Aorta (tissue), 5 donors: Measurements from ENCODE around the gene EVX2. TPM values are rescaled to one million over a fixed set of nuclear protein-coding genes. Genes with fewer than 3 reads are reported as not detected.
A peak's percentile ranks its signal among the peaks of the same experiment; 100 is the strongest.

Experiments used
- ATAC-seq: fragments of 200-7000 bp; cut with Tn5 transposase; one replicate; pipeline ENCODE4 v1.9.1; 2022; ENCODE audit warnings: moderate library complexity; ENCODE audit not compliant: low FRiP score
- DNase-seq, 2 donors: peaks; one replicate each; pipeline ENCODE4 v3.0.0-alpha.2; 2020
- H3K27ac ChIP-seq, 2 donors: one replicate each; pipeline ENCODE4 v1.5.1; 2013; ENCODE audit warnings: low read length in 2 of 2, mild to moderate bottlenecking in 2 of 2, moderate library complexity in 2 of 2, control low read depth in 1 of 2, inconsistent platforms in 1 of 2, low read depth in 1 of 2
- H3K27me3 ChIP-seq, 2 donors: one replicate each; pipeline ENCODE4 v1.6.1; 2013; ENCODE audit warnings: control low read depth in 1 of 2, low read length in 1 of 2, mild to moderate bottlenecking in 1 of 2, moderate library complexity in 1 of 2; ENCODE audit not compliant: insufficient read depth in 2 of 2, control insufficient read depth in 1 of 2
- H3K36me3 ChIP-seq, 2 donors: one replicate each; pipeline ENCODE4 v1.6.1; 2013; ENCODE audit warnings: control low read depth in 1 of 2, low read length in 1 of 2, mild to moderate bottlenecking in 1 of 2; ENCODE audit not compliant: insufficient read depth in 2 of 2, control insufficient read depth in 1 of 2
- H3K4me1 ChIP-seq, 2 donors: one replicate each; pipeline ENCODE4 v1.6.1; 2013; ENCODE audit warnings: low read length in 2 of 2, control low read depth in 1 of 2, mild to moderate bottlenecking in 1 of 2, moderate library complexity in 1 of 2; ENCODE audit not compliant: insufficient read depth in 2 of 2, control insufficient read depth in 1 of 2
- H3K4me3 ChIP-seq, 2 donors: one replicate each; pipeline ENCODE4 v1.5.1; 2013; ENCODE audit warnings: low read length in 2 of 2, control low read depth in 1 of 2, mild to moderate bottlenecking in 1 of 2
- H3K9me3 ChIP-seq: one replicate; pipeline ENCODE4 v1.6.1; 2013; ENCODE audit warnings: mild to moderate bottlenecking, low read length; ENCODE audit not compliant: control insufficient read depth
- WGBS, 2 donors: extraction: QIAGEN DNeasy Blood & Tissue Kit; methylation state at CpG; one replicate each; pipeline ENCODE4 v1.1.7; 2013; 5-methylcytosine and 5-hydroxymethylcytosine counted together
- intact Hi-C, 2 donors: fragments of 100-400 bp; cut with DNase I; formaldehyde crosslinking; loops; one replicate each; pipeline versions ENCODE4 v1.14.2 to v1.15.0; 2022
- polyA plus RNA-seq, 2 donors: library from polyadenylated mRNA; stranded (reverse); fragments of 200-250 nt; gene quantifications; one replicate each; pipeline ENCODE4 v1.2.3, GENCODE V29; 2013
- total RNA-seq, 2 donors: library from RNA; stranded (reverse); fragmentation: NEBNext Ultra II Directional; extraction: Animal tissue kit (Norgen Biotek cat#: 25700); gene quantifications; one replicate each; pipeline ENCODE4 v1.2.1, GENCODE V29; 2021
- donor health status: healthy with polysubstance abuse.
- donor health status: Bipolar disorder and iron deficiency.
- donor health status: DM: no; HTN: no; CAD: no.
- donor health status: DM: no; HTN: no; CAD: no.
- donor health status: DM: yes; HTN: yes; CAD: no.

The EVX2 gene
- total and polyA plus RNA-seq, 4 donors, result not detected

DNA sequence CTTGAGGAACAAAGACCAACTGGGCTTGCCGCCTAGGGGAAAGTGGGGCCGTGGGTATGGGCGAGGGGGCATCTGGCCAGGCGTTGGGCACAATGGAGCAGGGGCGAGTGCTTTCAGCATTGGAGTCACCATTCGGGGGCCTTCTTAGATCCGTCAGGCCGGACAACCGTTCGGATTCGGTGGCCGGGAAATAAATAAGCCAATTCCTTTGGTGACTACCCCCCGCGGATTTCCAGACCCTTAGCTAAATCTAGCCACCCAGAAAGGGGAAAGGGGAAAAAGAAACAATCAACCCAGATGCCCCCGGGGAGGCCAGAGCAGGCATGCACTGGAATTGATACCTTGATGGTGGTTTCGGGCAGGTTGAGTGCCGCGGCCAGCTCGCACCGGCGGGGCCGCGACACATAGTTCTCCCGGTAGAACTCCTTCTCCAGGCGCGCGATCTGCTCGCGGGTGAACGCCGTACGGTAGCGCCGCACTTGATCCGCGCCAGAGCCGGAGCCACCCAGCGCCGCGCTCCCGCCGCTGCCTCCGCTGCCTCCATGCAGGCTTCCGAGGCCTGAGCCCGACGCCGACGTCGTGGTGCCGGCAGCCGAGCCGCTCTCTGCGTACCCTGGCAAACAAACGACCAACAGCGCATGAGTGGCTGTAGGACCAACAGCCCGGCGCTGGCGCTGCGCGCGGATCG is 1.8 kb downstream of the EVX2 start:
- intact Hi-C loops, result loop anchor here in 1 of 2 donors (10.0 kb wide), 1 partner anchor 1747 kb away; the partner anchor contains the start of gene SP9
- no peak overlapping the region for H3K27ac ChIP-seq

DNA sequence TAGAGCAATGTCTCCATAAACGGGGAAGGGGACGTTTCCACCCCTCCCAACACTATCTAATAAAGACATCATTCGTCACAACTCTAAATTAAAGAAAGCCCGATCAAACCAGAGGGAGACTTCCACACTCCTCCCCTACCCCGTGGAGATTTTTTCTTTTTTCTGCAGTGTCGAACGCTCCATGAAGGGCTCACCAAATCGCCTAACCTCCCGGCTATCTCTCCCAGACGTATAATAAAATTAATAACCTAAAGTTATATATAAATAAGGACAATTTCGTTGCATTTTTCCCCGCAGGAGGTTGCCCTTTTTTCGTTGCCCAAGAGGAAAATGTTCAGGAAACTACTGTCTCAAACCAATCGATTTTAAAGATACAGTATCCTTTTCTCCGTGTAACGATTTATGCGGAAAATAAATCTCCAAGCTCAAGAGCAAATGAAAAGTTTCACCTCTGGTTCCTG is 2.4 kb downstream of the EVX2 start:
- no peak overlapping the region for H3K27ac ChIP-seq
- H3K27me3 ChIP-seq, result no peaks in the 10 kb centered on the region
- no peaks in the 10 kb centered on the region for H3K36me3 ChIP-seq
- intact Hi-C loops, result loop anchor here in 1 of 2 donors (10.0 kb wide), 1 partner anchor 1747 kb away; the partner anchor contains the start of gene SP9
- DNase-seq, result no peak
- WGBS, 2 donors, result 12 to 13% methylated on average over 17 of the region's 17 CpGs
- H3K9me3 ChIP-seq, result peaks cover 2% of the 10 kb centered on the region
- no peak for ATAC-seq
- no peak overlapping the region for H3K4me3 ChIP-seq
- no peaks in the 10 kb centered on the region for H3K4me1 ChIP-seq

More for the DNA sequence above, 1.8 kb downstream of the EVX2 start:
- 12% methylated on average over 62 of the region's 62 CpGs for WGBS, 2 donors
- ATAC-seq (no peak), DNase-seq (no peak)
- Histone ChIP-seq H3K9me3 (peaks cover 2% of the 10 kb centered on the region), H3K36me3 (no peaks in the 10 kb centered on the region), H3K4me1 (no peaks in the 10 kb centered on the region), H3K27me3 (no peaks in the 10 kb centered on the region), H3K4me3 (no peak overlapping the region)

DNA sequence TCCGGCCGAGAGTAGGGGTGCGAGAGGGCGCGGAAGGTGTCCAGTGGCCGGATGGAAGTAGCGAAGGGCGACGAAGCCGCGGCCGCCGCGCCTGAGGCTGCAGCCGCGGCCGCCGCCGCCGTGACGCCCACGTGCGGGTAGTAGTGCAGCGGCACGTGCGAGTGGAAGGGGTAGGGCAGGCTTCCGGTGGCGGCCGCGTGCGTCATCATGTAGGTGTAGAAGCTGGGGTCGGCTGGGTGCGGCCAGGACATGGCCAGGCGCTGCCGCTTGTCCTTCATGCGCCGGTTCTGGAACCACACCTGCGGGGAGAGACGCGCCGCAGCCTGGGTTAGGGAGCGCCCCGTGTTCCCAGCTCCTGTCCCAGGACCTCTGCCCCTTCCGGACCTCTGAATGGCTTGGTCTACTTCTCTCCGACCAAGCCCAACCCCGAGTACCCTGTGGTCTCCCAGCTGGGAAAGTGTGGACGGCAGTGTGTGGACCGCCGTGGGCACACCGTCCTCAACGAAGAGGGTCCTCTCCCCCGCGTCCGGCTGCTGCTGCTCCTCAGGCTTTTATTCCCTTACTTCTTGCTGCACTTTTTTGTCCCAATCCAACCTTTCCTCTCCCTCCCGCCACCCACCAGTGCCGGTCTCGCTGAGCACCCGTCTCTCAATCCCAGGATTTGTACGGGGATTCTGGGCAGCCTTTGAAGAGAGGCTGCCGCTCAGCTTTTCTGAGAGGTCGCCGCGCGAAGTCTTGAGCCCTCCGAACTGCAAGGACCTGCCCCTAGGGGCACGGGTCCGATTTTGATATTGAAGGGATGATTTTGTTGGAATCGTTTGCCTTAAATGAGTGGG is 3.0 kb downstream of the EVX2 start:
- H3K36me3 ChIP-seq, result no peaks in the 10 kb centered on the region
- DNase-seq (no peak), ATAC-seq (no peak)
- no peak overlapping the region for H3K27ac ChIP-seq
- peak overlapping the region in 1 of 2 donors; percentile 20 for H3K4me3 ChIP-seq
- intact Hi-C loops, result loop anchor here in 1 of 2 donors (10.0 kb wide), 1 partner anchor 1746 kb away; the partner anchor contains the start of gene SP9
- H3K9me3 ChIP-seq, result peaks cover 2% of the 10 kb centered on the region
- WGBS, 2 donors, result 9% methylated on average over 67 to 68 of the region's 68 CpGs
- no peaks in the 10 kb centered on the region for H3K4me1 ChIP-seq
- no peaks in the 10 kb centered on the region for H3K27me3 ChIP-seq

DNA sequence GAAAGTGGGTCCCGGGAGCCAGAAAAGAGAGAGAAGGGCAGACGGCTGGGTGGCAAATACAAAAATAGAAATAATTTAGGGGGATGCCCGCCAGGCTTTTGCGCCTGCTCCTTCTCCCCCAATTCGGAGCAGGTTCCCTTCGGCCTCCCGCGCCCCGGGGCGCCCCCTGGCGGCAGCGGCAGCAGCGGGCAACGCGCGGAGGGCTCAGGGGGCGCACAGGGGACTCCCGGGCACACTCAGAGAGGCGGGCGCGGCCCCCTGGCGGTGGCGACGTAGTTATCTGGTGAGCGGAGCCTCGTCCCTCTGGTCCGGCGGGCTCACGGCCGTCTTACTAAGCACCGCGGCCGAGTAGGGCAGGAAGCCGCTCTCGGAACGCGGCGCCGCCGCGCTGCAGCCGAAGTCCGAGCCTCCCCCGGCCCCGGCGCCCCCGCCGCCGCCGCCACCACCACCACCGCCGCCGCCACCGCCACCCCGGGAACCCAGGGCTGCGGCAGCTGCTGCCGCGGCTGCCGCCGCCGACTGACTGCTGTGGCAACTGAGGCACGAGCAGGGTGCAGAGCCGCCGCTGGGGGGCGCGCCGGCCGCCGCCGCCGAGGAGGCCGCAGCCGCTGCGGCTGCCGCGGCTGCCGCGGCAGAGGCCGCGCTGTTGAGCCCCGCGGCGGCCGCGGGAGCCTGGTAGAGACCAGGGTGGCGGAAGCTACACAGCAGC is 3.8 kb downstream of the EVX2 start:
- H3K4me1 ChIP-seq, result no peaks in the 10 kb centered on the region
- no peaks in the 10 kb centered on the region for H3K36me3 ChIP-seq
- intact Hi-C loops, result loop anchor here in 1 of 2 donors (10.0 kb wide), 1 partner anchor 1745 kb away; the partner anchor contains the start of gene SP9
- DNase-seq (peak in 1 of 2 donors; percentile 83), ATAC-seq (no peak)
- no peak overlapping the region for H3K27ac ChIP-seq
- peaks cover 2% of the 10 kb centered on the region for H3K9me3 ChIP-seq
- WGBS, 2 donors, result 1 to 3% methylated on average over 45 to 86 of the region's 86 CpGs
- H3K4me3 ChIP-seq, result peak overlapping the region in 1 of 2 donors; percentile 20
- H3K27me3 ChIP-seq, result no peaks in the 10 kb centered on the region

DNA sequence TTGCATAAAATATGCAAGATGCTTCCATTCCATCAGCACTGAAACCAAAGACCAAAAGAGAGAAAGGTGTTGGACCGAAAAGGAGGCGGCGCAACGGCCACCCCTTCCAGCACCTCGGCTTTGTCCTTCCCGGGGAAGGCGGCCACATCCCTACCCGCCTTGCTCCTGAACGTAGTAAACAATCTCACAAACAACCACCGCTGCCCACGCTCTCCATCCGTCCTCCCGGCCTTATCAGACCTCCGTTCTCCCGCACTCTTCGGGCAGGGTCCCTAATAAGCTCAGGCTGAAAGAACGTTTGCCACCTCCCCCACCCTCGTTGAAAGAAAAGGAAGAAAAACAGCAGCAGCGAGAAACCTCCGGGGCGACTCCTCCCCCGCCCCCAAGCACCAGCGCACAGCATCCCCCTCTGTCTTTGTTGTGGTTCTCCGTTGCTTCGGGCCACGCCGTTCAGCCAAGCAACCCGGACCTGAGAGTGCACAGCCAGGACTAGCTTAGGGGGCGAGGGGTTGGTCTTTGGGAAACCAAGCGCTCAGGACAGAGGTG is 4.4 kb downstream of the EVX2 start:
- H3K27ac ChIP-seq, result no peak overlapping the region
- intact Hi-C loops, result no loop called here
- no peaks in the 10 kb centered on the region for H3K4me1 ChIP-seq
- H3K9me3 ChIP-seq, result peaks cover 2% of the 10 kb centered on the region
- no peaks in the 10 kb centered on the region for H3K36me3 ChIP-seq
- no peak overlapping the region for H3K4me3 ChIP-seq
- DNase-seq (no peak), ATAC-seq (no peak)
- WGBS, 2 donors, result 8% methylated on average over 30 of the region's 30 CpGs
- no peaks in the 10 kb centered on the region for H3K27me3 ChIP-seq

DNA sequence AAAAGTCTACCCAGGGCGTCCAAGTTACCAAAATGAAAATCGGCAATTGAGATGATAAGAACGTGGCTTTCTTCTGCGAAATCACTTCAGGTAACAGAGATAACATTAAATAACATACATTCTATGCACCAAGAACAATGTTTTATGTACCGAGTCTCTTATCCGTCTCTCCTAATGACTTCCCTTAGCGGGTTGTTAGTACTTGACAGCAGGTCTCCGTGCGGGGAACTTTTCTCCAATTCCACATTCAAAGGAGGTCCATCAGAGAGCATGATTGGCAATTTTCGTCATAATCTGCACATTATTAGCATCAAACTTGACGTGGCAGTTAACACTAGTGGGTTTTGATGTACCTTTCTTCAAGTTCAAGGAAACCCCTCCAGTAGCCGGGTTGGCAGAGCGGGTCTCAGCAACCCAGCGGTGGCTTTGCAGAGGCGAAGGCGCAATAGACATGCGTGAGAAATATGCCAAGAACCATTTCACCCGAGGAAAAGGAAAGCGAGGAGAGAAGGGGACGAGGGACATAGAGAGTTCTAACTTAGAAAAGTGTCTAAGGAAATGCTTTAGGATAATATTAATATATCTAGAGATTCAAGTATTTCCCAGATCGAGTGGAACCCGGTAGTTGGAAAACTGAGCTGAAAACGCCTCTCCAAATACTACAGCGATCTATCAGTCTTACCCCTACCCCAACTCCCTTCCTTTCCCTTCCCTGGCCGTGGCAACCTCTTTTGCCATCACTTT is 5.0 kb downstream of the EVX2 start:
- intact Hi-C loops, result no loop called here
- H3K9me3 ChIP-seq, result no peaks in the 10 kb centered on the region
- H3K27me3 ChIP-seq, result no peaks in the 10 kb centered on the region
- DNase-seq (no peak), ATAC-seq (no peak)
- H3K36me3 ChIP-seq, result no peaks in the 10 kb centered on the region
- H3K27ac ChIP-seq, result no peak overlapping the region
- 12 to 13% methylated on average over 25 of the region's 25 CpGs for WGBS, 2 donors
- no peaks in the 10 kb centered on the region for H3K4me1 ChIP-seq
- H3K4me3 ChIP-seq, result no peak overlapping the region

DNA sequence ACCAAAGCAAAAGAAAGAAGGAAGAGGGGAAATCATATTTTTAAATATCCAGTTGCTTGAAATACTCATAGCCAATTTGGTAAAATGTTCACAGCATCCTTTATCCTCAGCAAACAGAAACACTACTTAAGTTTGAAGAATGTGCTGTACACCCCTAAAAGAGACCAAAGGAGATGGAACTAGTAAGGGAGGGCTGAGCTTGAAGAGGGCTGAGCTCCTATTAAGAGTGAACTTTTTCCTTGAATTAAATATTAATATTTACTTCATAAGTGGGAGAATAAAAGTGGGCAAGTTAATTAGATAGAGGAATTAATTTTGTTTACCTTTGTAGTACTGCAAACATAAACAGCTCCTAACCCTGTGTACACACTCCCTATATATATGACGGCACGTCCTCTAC is 7.0 kb downstream of the EVX2 start:
- intact Hi-C loops, result no loop called here
- 28 to 38% methylated on average over 2 of the region's 2 CpGs for WGBS, 2 donors

DNA sequence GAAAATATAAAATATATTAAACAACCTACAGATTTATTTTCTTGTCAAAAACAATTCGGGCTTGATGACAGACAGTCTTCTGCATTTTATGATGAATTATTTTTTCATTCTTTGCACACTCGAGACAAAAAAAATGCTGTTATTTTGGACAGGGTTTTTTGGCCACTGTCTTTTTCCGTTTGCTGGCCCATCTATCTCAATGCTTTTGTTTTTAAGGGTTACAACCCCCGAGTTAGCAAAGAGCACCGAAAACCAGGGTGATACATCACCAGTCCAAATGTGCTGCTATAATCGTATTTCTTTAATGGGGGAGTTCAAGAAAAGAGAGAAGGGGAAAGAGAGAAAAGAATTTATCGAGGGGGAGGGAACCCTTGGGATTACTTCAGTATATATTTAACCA is 7.7 kb downstream of the EVX2 start:
- peaks cover 1% of the 10 kb centered on the region for H3K9me3 ChIP-seq
- H3K36me3 ChIP-seq, result no peaks in the 10 kb centered on the region
- ATAC-seq (no peak), DNase-seq (no peak)
- H3K27me3 ChIP-seq, result no peaks in the 10 kb centered on the region
- H3K27ac ChIP-seq, result no peak overlapping the region
- 19% methylated on average over 7 of the region's 7 CpGs for WGBS, 2 donors
- no peaks in the 10 kb centered on the region for H3K4me1 ChIP-seq
- intact Hi-C loops, result no loop called here
- no peak overlapping the region for H3K4me3 ChIP-seq

More for the DNA sequence above, 7.0 kb downstream of the EVX2 start:
- Histone ChIP-seq H3K4me1 (no peaks in the 10 kb centered on the region), H3K27me3 (no peaks in the 10 kb centered on the region), H3K9me3 (peaks cover 1% of the 10 kb centered on the region), H3K36me3 (no peaks in the 10 kb centered on the region), H3K27ac (no peak overlapping the region), H3K4me3 (no peak overlapping the region)
- DNase-seq, result no peak
- ATAC-seq, result no peak
